GM23338 (cell line): ENCODE results near the gene PARD3. TPM values are rescaled to one million over a fixed set of nuclear protein-coding genes. Genes with fewer than 3 reads are reported as not detected.

ENCODE experiments used
- ATAC-seq: fragments of 200-7000 bp; cut with Tn5 transposase; 3 replicates; pipeline ENCODE4 v1.9.1; 2020
- DNase-seq: peaks from one replicate; pipeline ENCODE4 v3.0.0-alpha.2; 2015; ENCODE audit warnings: low spot score
- H2AFZ ChIP-seq: fragments of 200-600 bp; sonication (generic); 2 replicates; pipeline ENCODE4 v1.8.0; 2016; ENCODE audit warnings: antibody characterized with exemption, mild to moderate bottlenecking, moderate library complexity
- H3F3A ChIP-seq: fragments of 200-600 bp; sonication (generic); replicated peaks from 2 replicates; pipeline ENCODE4 v1.8.0; 2017; ENCODE audit warnings: antibody characterized with exemption, mixed run types, low read depth
- H3K27ac ChIP-seq: fragments of 200-600 bp; sonication (generic); 2 replicates; pipeline ENCODE4 v1.6.1; 2016; ENCODE audit warnings: low read depth
- H3K27me3 ChIP-seq: fragments of 200-600 bp; sonication (generic); 2 replicates; pipeline ENCODE4 v1.8.0; 2016; ENCODE audit warnings: mild to moderate bottlenecking, mixed run types, moderate library complexity; ENCODE audit not compliant: insufficient read depth
- H3K36me3 ChIP-seq: fragments of 200-600 bp; sonication (generic); 2 replicates; pipeline ENCODE4 v1.8.0; 2016; ENCODE audit warnings: mild to moderate bottlenecking; ENCODE audit not compliant: insufficient read depth
- H3K4me1 ChIP-seq: fragments of 200-600 bp; sonication (generic); 2 replicates; pipeline ENCODE4 v1.8.0; 2016; ENCODE audit warnings: mild to moderate bottlenecking, moderate library complexity; ENCODE audit not compliant: insufficient read depth
- H3K4me2 ChIP-seq: fragments of 200-600 bp; sonication (generic); 2 replicates; pipeline ENCODE4 v1.7.1; 2017; ENCODE audit warnings: mixed run types
- H3K4me3 ChIP-seq: fragments of 200-600 bp; sonication (generic); 2 replicates; pipeline ENCODE4 v1.6.1; 2016; ENCODE audit warnings: mixed run types
- H3K79me2 ChIP-seq: fragments of 200-600 bp; sonication (generic); replicated peaks from 2 replicates; pipeline ENCODE4 v1.8.0; 2017; ENCODE audit warnings: mild to moderate bottlenecking; ENCODE audit not compliant: insufficient read depth
- H3K9me2 ChIP-seq: fragments of 200-600 bp; sonication (generic); 2 replicates; pipeline ENCODE4 v1.8.0; 2017; ENCODE audit not compliant: insufficient read depth
- H4K20me1 ChIP-seq: fragments of 200-600 bp; sonication (generic); replicated peaks from 2 replicates; pipeline ENCODE4 v1.8.0; 2017; ENCODE audit warnings: mild to moderate bottlenecking; ENCODE audit not compliant: insufficient read depth
- H3K27ac Mint-ChIP-seq: 2 replicates; pipeline ENCODE4 v1.8.0; 2020; ENCODE audit warnings: inconsistent platforms, mild to moderate bottlenecking, moderate library complexity, mixed read lengths
- H3K27me3 Mint-ChIP-seq: 3 replicates; pipeline ENCODE4 v1.8.0; 2022; ENCODE audit warnings: low read depth, mild to moderate bottlenecking, moderate library complexity, mixed read lengths, inconsistent platforms; ENCODE audit not compliant: insufficient read depth, poor library complexity
- H3K36me3 Mint-ChIP-seq: 3 replicates; pipeline ENCODE4 v1.8.0; 2021; ENCODE audit warnings: low read depth, mild to moderate bottlenecking, inconsistent platforms, moderate library complexity, mixed read lengths
- H3K4me1 Mint-ChIP-seq: 3 replicates; pipeline ENCODE4 v1.8.0; 2020; ENCODE audit warnings: mild to moderate bottlenecking, inconsistent platforms, mixed read lengths
- H3K4me3 Mint-ChIP-seq: 3 replicates; pipeline ENCODE4 v1.8.0; 2021; ENCODE audit warnings: moderate library complexity, mild to moderate bottlenecking, inconsistent platforms, mixed read lengths
- H3K9me3 Mint-ChIP-seq: 3 replicates; pipeline ENCODE4 v1.8.0; 2020; ENCODE audit warnings: moderate library complexity, mild to moderate bottlenecking, inconsistent platforms, mixed read lengths
- CREB1 ChIP-seq: fragments of 250-450 bp; sonication (Bioruptor Pico); IDR thresholded peaks from 2 replicates; pipeline ENCODE4 v1.5.0; 2020; ENCODE audit warnings: low read depth, mild to moderate bottlenecking, moderate library complexity
- CTCF ChIP-seq, 2 experiments: fragments of 200-600 bp in 1 of 2; sonication (generic) in 1 of 2; conservative IDR thresholded peaks; 2 replicates each; pipeline versions ENCODE4 v1.5.1 to v1.6.1; 2016 to 2017; ENCODE audit warnings: antibody characterized with exemption in 2 of 2, low read depth in 2 of 2, mild to moderate bottlenecking in 2 of 2, moderate library complexity in 1 of 2
- EZH2phosphoT487 ChIP-seq: fragments of 200-600 bp; sonication (generic); IDR thresholded peaks from one replicate; pipeline ENCODE4 v1.8.1; 2018; ENCODE audit warnings: antibody characterized with exemption; ENCODE audit not compliant: unreplicated experiment
- JUNB ChIP-seq: IDR thresholded peaks from one replicate; pipeline ENCODE4 v1.6.1; 2016; ENCODE audit warnings: antibody characterized with exemption; ENCODE audit not compliant: unreplicated experiment
- NANOG ChIP-seq: IDR thresholded peaks from 2 replicates; pipeline ENCODE4 v1.6.1; 2016; ENCODE audit warnings: antibody characterized with exemption, borderline replicate concordance
- POLR2AphosphoS5 ChIP-seq: IDR thresholded peaks from 2 replicates; pipeline ENCODE4 v1.6.1; 2016; ENCODE audit warnings: antibody characterized with exemption, low read depth
- REST ChIP-seq: IDR thresholded peaks from one replicate; pipeline ENCODE4 v1.6.1; 2018; ENCODE audit warnings: antibody characterized with exemption; ENCODE audit not compliant: unreplicated experiment
- STAT1 ChIP-seq: IDR thresholded peaks from one replicate; pipeline ENCODE4 v1.6.1; 2016; ENCODE audit warnings: antibody characterized with exemption; ENCODE audit not compliant: unreplicated experiment
- ZNF114 ChIP-seq: fragments of 250-450 bp; sonication (Bioruptor Pico); IDR thresholded peaks from 2 replicates; pipeline ENCODE4 v1.5.0; 2020; ENCODE audit warnings: mild to moderate bottlenecking, moderate library complexity
- ZNF331 ChIP-seq: fragments of 250-450 bp; sonication (Bioruptor Pico); IDR thresholded peaks from 2 replicates; pipeline ENCODE4 v1.5.0; 2020; ENCODE audit warnings: low read depth, mild to moderate bottlenecking, moderate library complexity
- polyA plus RNA-seq: library from polyadenylated mRNA; unstranded; fragments of >200 nt; fragmentation: Nextera tagmentation; extraction: Ambion mirVana; gene quantifications from 2 replicates; pipeline ENCODE4 v1.2.1, GENCODE V29; 2016
- total RNA-seq: library from RNA; depleted of rRNA; stranded (reverse); fragments of >200 nt; shearing (Covaris generic); gene quantifications from 2 replicates; pipeline ENCODE4 v1.2.3, GENCODE V29; 2014
- TF ChIP-seq, protein P1 (sequence below): IDR thresholded peaks from 2 replicates; pipeline ENCODE4 v1.6.1; 2016; ENCODE audit warnings: antibody characterized with exemption

The PARD3 gene
- total and polyA plus RNA-seq, 2 experiments from 2014 or later: 30.2 to 51.4 TPM

DNA sequence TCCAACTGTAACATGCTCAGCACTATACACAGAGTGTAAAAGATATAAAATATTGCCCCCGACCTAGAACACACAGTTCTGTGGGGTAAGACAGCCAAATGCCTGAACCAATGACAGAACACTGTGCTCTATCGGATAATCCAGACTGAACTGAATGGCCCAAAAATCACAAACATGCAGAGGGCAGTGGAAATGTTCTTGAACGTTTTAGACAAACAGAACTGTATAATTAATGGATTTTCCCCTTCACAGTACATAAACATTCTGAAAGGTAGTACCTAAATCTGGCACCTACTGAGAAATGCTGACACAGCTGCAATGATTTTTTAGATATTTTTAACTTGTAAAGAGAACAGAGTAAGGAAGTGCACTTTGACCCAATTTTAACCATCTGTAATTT is 33.4 kb downstream of the PARD3 start:
- no peak for TF ChIP-seq ZNF114
- no peak for TF ChIP-seq REST
- TF ChIP-seq ZNF331 (CRISPR knock-in tag): no peak
- TF ChIP-seq CREB1: no peak
- no peak for TF ChIP-seq EZH2phosphoT487
- TF ChIP-seq STAT1: no peak
- no peak for TF ChIP-seq POLR2AphosphoS5
- no peak for TF ChIP-seq JUNB
- no peak for TF ChIP-seq NANOG
- no peak for TF ChIP-seq CTCF (conservative IDR thresholded peaks at IDR 0.05; ENCODE audit: low read depth in 2 of 2)
- TF ChIP-seq, protein P1, sequence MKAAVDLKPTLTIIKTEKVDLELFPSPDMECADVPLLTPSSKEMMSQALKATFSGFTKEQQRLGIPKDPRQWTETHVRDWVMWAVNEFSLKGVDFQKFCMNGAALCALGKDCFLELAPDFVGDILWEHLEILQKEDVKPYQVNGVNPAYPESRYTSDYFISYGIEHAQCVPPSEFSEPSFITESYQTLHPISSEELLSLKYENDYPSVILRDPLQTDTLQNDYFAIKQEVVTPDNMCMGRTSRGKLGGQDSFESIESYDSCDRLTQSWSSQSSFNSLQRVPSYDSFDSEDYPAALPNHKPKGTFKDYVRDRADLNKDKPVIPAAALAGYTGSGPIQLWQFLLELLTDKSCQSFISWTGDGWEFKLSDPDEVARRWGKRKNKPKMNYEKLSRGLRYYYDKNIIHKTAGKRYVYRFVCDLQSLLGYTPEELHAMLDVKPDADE: no peak
- no peak overlapping the region for H3K27ac Mint-ChIP-seq
- ATAC-seq (no peak), DNase-seq (no peak)
- H3K27me3 Mint-ChIP-seq: peaks cover 6% of the 10 kb centered on the region
- Histone ChIP-seq H3K27me3 (no peaks in the 10 kb centered on the region), H2AFZ (no peak overlapping the region), H3K36me3 (no peaks in the 10 kb centered on the region), H4K20me1 (peaks cover 26% of the 10 kb centered on the region), H3K4me2 (no peak overlapping the region), H3K4me1 (peaks cover 38% of the 10 kb centered on the region), H3K27ac (peak overlapping the region; percentile 47), H3K79me2 (peaks cover 100% of the 10 kb centered on the region), H3K9me2 (no peaks in the 10 kb centered on the region), H3K4me3 (no peak overlapping the region), H3F3A (no peaks in the 10 kb centered on the region)
- no peaks in the 10 kb centered on the region for H3K9me3 Mint-ChIP-seq
- H3K4me3 Mint-ChIP-seq: no peak overlapping the region
- no peaks in the 10 kb centered on the region for H3K36me3 Mint-ChIP-seq
- H3K4me1 Mint-ChIP-seq: peaks cover 48% of the 10 kb centered on the region
